ENCODE data around the gene TSFM. TPM values are rescaled to one million over a fixed set of nuclear protein-coding genes. Genes with fewer than 3 reads are reported as not detected.
A peak's percentile ranks its signal among the peaks of the same experiment; 100 is the strongest.

The TSFM gene
- total and polyA plus RNA-seq, 2 of the 13 experiments (the other 11 are each of a cell fraction or from before 2014, with no cell fraction given), result 29.8 to 68.3 TPM

GRCh38 chr12:57782608-57783465 is at the start of gene TSFM (continued):
- no peak; the same call in 1 of the 2 replicates for TF ChIP-seq GLMP (CRISPR knock-in tag; IDR thresholded peaks at IDR 0.05; ENCODE audit: borderline replicate concordance)
- peak; percentile 84 for TF ChIP-seq KDM5B (CRISPR knock-in tag; IDR thresholded peaks at IDR 0.05; ENCODE audit: borderline replicate concordance)
- peak; percentile 96 for TF ChIP-seq KMT2B (CRISPR knock-in tag; IDR thresholded peaks at IDR 0.05)
- TF ChIP-seq TEAD2 (CRISPR knock-in tag; IDR thresholded peaks at IDR 0.05), result no peak
- TF ChIP-seq ZNF670 (CRISPR knock-in tag; IDR thresholded peaks at IDR 0.05; ENCODE audit: borderline replicate concordance), result peak; percentile 59; the same call in 1 of the 2 replicates
- TF ChIP-seq ZNF547 (CRISPR knock-in tag; IDR thresholded peaks at IDR 0.05), result 0 out of 2 replicates have a peak, but pooled peaks have one; percentile 34
- TF ChIP-seq, protein P1, sequence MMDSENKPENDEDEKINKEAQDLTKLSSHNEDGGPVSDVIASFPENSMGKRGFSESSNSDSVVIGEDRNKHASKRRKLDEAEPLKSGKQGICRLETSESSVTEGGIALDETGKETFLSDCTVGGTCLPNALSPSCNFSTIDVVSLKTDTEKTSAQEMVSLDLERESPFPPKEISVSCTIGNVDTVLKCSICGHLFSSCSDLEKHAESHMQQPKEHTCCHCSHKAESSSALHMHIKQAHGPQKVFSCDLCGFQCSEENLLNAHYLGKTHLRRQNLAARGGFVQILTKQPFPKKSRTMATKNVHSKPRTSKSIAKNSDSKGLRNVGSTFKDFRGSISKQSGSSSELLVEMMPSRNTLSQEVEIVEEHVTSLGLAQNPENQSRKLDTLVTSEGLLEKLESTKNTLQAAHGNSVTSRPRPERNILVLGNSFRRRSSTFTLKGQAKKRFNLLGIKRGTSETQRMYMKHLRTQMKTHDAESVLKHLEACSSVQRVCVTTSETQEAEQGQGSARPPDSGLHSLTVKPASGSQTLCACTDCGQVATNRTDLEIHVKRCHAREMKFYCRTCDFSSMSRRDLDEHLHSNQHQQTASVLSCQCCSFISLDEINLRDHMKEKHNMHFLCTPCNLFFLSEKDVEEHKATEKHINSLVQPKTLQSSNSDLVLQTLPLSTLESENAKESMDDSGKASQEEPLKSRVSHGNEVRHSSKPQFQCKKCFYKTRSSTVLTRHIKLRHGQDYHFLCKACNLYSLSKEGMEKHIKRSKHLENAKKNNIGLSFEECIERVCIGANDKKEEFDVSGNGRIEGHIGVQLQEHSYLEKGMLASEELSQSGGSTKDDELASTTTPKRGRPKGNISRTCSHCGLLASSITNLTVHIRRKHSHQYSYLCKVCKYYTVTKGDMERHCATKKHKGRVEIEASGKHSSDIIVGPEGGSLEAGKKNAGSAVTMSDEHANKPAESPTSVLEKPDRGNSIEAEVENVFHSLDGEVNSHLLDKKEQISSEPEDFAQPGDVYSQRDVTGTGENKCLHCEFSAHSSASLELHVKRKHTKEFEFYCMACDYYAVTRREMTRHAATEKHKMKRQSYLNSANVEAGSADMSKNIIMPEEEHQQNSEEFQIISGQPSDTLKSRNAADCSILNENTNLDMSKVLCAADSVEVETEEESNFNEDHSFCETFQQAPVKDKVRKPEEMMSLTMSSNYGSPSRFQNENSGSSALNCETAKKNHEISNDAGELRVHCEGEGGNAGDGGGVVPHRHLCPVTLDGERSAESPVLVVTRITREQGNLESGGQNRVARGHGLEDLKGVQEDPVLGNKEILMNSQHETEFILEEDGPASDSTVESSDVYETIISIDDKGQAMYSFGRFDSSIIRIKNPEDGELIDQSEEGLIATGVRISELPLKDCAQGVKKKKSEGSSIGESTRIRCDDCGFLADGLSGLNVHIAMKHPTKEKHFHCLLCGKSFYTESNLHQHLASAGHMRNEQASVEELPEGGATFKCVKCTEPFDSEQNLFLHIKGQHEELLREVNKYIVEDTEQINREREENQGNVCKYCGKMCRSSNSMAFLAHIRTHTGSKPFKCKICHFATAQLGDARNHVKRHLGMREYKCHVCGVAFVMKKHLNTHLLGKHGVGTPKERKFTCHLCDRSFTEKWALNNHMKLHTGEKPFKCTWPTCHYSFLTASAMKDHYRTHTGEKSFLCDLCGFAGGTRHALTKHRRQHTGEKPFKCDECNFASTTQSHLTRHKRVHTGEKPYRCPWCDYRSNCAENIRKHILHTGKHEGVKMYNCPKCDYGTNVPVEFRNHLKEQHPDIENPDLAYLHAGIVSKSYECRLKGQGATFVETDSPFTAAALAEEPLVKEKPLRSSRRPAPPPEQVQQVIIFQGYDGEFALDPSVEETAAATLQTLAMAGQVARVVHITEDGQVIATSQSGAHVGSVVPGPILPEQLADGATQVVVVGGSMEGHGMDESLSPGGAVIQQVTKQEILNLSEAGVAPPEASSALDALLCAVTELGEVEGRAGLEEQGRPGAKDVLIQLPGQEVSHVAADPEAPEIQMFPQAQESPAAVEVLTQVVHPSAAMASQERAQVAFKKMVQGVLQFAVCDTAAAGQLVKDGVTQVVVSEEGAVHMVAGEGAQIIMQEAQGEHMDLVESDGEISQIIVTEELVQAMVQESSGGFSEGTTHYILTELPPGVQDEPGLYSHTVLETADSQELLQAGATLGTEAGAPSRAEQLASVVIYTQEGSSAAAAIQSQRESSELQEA (CRISPR knock-in tag; IDR thresholded peaks at IDR 0.05; ENCODE audit: not compliant biosample characterization), result peak; percentile 50
- TF ChIP-seq, protein P2, sequence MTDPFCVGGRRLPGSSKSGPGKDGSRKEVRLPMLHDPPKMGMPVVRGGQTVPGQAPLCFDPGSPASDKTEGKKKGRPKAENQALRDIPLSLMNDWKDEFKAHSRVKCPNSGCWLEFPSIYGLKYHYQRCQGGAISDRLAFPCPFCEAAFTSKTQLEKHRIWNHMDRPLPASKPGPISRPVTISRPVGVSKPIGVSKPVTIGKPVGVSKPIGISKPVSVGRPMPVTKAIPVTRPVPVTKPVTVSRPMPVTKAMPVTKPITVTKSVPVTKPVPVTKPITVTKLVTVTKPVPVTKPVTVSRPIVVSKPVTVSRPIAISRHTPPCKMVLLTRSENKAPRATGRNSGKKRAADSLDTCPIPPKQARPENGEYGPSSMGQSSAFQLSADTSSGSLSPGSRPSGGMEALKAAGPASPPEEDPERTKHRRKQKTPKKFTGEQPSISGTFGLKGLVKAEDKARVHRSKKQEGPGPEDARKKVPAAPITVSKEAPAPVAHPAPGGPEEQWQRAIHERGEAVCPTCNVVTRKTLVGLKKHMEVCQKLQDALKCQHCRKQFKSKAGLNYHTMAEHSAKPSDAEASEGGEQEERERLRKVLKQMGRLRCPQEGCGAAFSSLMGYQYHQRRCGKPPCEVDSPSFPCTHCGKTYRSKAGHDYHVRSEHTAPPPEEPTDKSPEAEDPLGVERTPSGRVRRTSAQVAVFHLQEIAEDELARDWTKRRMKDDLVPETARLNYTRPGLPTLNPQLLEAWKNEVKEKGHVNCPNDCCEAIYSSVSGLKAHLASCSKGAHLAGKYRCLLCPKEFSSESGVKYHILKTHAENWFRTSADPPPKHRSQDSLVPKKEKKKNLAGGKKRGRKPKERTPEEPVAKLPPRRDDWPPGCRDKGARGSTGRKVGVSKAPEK (CRISPR knock-in tag; IDR thresholded peaks at IDR 0.05; ENCODE audit: borderline replicate concordance), result no peak
- no peak for TF ChIP-seq IRX3 (CRISPR knock-in tag; IDR thresholded peaks at IDR 0.05; ENCODE audit: borderline replicate concordance, low read depth)
- TF ChIP-seq RBM39 (IDR thresholded peaks at IDR 0.05; ENCODE audit: low read depth, low read length, poor library complexity, severe bottlenecking), result peak; percentile 63
- no peak for TF ChIP-seq ZNF3 (CRISPR knock-in tag; IDR thresholded peaks at IDR 0.05)
- TF ChIP-seq BRCA1 (CRISPR knock-in tag; IDR thresholded peaks at IDR 0.05), result 0 out of 2 replicates have a peak, but pooled peaks have one; percentile 21
- no peak for TF ChIP-seq ZSCAN29 (CRISPR knock-in tag; conservative IDR thresholded peaks at IDR 0.05)
- TF ChIP-seq THAP11 (CRISPR knock-in tag; IDR thresholded peaks at IDR 0.05), result peak; percentile 95
- peak; percentile 89 for TF ChIP-seq TAF1 (CRISPR knock-in tag; IDR thresholded peaks at IDR 0.05)
- TF ChIP-seq ZNF747 (CRISPR knock-in tag; IDR thresholded peaks at IDR 0.05; ENCODE audit: borderline replicate concordance), result peak; percentile 86; the same call in 1 of the 2 replicates
- no peak for TF ChIP-seq ZNF343 (CRISPR knock-in tag; IDR thresholded peaks at IDR 0.05)
